Retinal pigment epithelial cell (primary cell): ENCODE measurements around the gene VAV3.
"Not testable (repeated sequence)": the region's sequence is repeated elsewhere in the genome, so short reads cannot be mapped to it uniquely, and the experiment has no call there.

ENCODE experiments used
- DNase-seq: peaks from one replicate; pipeline ENCODE4 v3.0.0-alpha.2; 2010; ENCODE audit warnings: low read depth
- H3K4me3 ChIP-seq: 2 replicates; pipeline ENCODE4 v1.5.1; 2011; ENCODE audit warnings: mild to moderate bottlenecking, low read length, control low read depth, moderate library complexity
- CTCF ChIP-seq: conservative IDR thresholded peaks from 2 replicates; pipeline ENCODE4 v1.5.1; 2011; ENCODE audit warnings: low read depth, low read length, control low read depth, inconsistent platforms

The VAV3 gene

DNA sequence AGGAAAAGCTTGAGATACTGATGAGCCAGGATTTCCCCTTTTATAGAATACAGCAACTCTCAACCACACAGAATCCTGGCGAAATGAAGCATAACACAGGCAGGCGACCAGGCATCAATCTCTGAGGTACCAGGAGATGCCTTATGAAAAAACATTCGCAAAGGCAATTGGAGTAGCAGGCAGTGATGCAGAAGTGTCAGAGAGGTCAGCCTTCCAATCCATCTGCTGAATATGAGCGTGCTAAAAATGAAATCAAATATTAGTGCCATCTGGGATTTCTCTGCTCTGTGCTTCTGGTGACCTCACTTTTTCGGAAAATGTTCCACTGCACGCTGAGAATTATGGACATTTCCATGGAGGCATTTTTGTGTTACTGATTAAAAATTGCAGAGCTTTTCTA, 258.8 kb downstream of the VAV3 start:
- TF ChIP-seq CTCF, result no peak
- no peak overlapping the region for H3K4me3 ChIP-seq

GRCh38 chr1:107704911-107705310, 260.1 kb downstream of the VAV3 start:
- no peak for TF ChIP-seq CTCF
- DNase-seq, result no peak
- no peak overlapping the region for H3K4me3 ChIP-seq

More for the DNA sequence above, 258.8 kb downstream of the VAV3 start:
- no peak for DNase-seq

DNA sequence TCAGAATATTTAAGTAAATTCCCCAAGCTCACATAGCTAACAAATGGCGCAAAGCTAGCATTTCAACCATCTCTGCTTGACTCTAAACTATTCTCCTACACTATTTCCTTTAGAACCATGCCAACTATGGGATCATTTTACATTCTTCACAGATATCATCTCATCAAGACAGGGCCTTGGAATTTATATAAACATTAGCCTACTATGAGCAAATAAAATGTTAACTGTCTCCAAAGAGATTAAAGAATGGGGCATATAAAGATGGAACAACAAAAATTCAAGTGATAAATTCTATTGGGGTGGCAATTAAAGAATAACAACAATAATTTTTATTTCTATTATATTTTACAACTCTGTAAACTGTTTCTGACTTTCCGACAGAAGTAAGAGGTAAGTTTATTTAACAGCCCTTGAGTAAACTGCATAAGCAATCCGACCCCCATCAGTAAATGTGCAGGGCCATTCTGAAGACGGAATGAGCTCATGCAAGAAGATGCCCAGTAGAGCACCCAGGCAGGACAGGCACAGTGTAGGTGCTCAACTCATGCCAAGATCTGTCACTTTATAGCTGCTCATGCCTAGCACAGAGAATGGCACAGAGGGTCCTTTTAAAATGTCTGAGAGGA, 261.9 kb downstream of the VAV3 start:
- no peak overlapping the region for H3K4me3 ChIP-seq
- DNase-seq, result no peak
- TF ChIP-seq CTCF, result no peak

GRCh38 chr1:107700651-107701050, 264.3 kb downstream of the VAV3 start:
- not testable (repeated sequence) for DNase-seq, H3K4me3 ChIP-seq

GRCh38 chr1:107698161-107698560, 266.8 kb downstream of the VAV3 start:
- H3K4me3 ChIP-seq, result no peak overlapping the region
- TF ChIP-seq CTCF, result no peak
- DNase-seq, result no peak

DNA sequence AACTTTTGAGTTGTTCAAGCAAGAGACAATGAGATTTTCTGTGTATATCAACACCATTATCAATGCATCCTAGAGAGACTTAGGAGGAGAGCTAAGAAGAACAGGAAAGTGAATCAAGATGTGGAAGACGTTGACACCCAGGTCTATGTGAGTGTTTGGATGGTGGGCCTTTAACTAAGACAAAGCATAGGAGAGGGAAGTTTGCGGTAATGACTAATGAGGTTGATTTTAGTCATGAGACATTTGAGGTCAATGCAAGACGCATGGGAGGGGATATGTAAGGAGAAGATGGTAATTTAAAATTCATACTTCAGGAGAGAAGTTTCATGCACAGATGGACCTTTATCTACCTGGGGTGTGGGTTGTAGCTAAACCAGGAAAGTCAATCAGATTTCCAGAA, 269.6 kb downstream of the VAV3 start:
- no peak for DNase-seq
- TF ChIP-seq CTCF, result no peak
- H3K4me3 ChIP-seq, result no peak overlapping the region

- no peak for DNase-seq
- H3K4me3 ChIP-seq, result no peak overlapping the region
- TF ChIP-seq CTCF, result no peak
Observed at GRCh38 chr1:107692580-107693345, 272.2 kb downstream of the VAV3 start.
